GM12801 (cell line): ENCODE results near the gene CD200.

Experiments
- TF ChIP-seq, protein P1 (sequence below): IDR thresholded peaks from one replicate; pipeline ENCODE4 v1.5.1; 2011; ENCODE audit warnings: control low read depth; ENCODE audit not compliant: insufficient read length; ENCODE audit errors: extremely low read depth

CD200 gene

GRCh38 chr3:112302881-112303763 is 29.8 kb upstream of the CD200 start:
- TF ChIP-seq, protein P1, sequence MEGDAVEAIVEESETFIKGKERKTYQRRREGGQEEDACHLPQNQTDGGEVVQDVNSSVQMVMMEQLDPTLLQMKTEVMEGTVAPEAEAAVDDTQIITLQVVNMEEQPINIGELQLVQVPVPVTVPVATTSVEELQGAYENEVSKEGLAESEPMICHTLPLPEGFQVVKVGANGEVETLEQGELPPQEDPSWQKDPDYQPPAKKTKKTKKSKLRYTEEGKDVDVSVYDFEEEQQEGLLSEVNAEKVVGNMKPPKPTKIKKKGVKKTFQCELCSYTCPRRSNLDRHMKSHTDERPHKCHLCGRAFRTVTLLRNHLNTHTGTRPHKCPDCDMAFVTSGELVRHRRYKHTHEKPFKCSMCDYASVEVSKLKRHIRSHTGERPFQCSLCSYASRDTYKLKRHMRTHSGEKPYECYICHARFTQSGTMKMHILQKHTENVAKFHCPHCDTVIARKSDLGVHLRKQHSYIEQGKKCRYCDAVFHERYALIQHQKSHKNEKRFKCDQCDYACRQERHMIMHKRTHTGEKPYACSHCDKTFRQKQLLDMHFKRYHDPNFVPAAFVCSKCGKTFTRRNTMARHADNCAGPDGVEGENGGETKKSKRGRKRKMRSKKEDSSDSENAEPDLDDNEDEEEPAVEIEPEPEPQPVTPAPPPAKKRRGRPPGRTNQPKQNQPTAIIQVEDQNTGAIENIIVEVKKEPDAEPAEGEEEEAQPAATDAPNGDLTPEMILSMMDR, result no peak

DNA sequence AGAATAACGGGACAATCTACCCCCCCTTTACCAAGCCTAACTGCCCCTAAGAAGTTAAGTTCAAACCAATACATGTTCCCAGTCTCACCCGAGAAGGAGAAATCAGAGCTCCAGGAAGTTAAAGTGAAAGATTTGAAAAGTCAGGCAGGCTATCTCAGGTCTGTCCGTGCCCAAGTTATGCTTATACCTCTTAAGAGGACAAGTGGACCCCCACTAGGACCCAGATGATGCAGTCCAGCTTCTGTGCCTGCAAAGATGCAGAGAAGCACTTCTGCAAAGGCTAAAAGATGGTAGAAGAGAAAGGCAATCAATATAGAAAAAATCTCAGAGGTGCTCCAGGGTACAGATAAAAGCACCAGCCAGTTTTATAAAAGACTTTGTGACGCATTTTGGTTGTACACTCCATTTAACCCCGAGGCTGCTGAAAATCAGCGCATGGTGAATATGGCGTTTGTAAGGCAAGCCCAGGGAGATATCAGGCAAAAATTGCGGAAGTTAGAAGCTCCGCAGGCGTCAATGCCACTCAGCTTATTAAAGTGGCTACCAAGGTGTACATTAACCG is 29.1 kb upstream of the CD200 start:
- TF ChIP-seq, protein P1, result no peak

DNA sequence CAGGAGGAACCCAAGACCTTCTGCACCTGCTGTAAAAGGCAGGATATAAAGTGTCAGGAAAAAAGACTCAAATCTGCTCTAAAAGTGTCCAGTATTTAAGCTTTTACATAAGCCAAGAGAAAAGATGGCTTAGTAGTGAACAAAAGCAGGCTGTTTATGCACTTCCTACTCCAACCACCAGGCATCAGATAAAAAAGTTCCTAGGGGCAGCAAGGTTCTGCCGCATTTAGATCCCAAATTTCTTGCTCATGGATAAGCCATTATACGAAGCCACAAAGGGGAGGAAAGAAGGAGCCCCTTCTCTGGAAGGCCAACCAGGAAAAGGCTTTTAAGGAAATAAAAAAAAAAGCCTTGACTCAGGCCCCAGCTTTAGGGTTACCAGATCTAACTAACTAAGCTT is 28.3 kb upstream of the CD200 start:
- TF ChIP-seq, protein P1, result no peak

GRCh38 chr3:112306825-112307224 is 26.1 kb upstream of the CD200 start:
- TF ChIP-seq, protein P1, result no peak

DNA sequence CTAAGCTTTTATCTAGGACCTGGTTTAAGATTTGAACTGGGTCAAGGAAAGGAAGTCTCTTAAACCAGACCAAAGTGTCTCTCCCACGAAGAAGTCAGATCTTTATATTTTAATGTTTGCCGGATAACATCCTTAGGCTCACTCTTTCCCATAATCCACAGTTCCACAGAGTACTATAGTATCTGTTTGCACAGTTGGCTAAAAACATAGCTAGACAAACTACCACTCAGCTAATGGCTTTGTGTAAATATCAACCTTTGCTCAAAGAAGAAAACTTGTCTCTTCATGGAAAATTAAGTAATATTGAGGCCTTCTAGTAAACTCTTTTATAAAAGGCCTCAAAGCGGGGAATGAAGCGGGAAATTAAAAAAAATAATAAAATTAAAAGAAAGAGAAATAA is 25.4 kb upstream of the CD200 start:
- TF ChIP-seq, protein P1, result no peak

- TF ChIP-seq, protein P1, result no peak
Measured at GRCh38 chr3:112308151-112308911, 24.6 kb upstream of the CD200 start.

DNA sequence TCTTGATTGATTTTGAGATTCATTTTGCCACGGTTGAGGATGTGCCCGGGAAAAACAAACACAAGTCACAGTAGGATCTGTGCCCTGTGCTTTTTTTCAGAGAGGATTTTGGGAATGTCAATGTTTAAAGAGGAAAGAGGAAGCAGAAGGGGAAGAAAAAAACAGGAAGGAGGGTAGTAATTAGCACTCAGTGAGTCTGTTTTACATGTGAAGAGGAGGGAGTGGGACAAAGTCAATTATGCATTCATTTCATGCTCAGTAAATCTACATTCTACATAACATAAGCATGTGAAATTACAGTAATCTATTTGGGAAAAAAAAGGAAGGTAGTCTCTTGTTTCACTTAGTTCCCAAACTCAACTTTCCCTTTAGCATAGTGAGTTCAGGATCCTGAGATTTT is 18.3 kb upstream of the CD200 start:
- TF ChIP-seq, protein P1, result no peak
